GM18858 (cell line): Measurements from ENCODE around the gene LRRC75A.

Experiments
- ATAC-seq: cut with Tn5 transposase; IDR thresholded peaks from one replicate; pipeline ENCODE4 v1.9.1; 2021; ENCODE audit not compliant: unreplicated experiment

The LRRC75A gene

GRCh38 chr17:16473044-16474011 is 18.7 kb downstream of the LRRC75A start:
- no peak for ATAC-seq

- no peak for ATAC-seq
Observed at GRCh38 chr17:16472539-16472938, 19.5 kb downstream of the LRRC75A start.

GRCh38 chr17:16471295-16471694 is 20.7 kb downstream of the LRRC75A start:
- ATAC-seq = no peak

DNA sequence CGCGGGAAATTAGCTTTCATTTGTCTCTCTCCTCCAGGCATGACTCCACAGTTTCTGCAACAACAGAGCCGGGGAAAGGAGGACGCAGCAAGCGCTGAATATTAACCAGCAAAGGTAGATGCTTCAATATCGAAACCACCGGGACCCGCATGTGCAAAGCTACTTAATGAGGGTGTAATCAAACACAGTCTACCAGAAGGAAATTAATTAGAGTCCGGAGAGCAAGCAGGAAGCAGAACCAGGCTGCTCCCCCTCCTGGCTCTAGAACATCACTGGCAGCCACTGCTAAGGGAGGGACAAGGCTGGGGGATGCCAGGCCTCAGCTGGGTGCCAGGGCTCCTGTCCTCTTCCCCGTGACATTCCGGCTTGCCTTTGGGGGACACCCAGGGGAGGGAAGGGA is 21.7 kb downstream of the LRRC75A start:
- ATAC-seq = no peak

GRCh38 chr17:16468428-16468992 is 23.5 kb downstream of the LRRC75A start:
- ATAC-seq = no peak

- ATAC-seq = no peak
Observed at GRCh38 chr17:16467886-16468285, 24.1 kb downstream of the LRRC75A start.

DNA sequence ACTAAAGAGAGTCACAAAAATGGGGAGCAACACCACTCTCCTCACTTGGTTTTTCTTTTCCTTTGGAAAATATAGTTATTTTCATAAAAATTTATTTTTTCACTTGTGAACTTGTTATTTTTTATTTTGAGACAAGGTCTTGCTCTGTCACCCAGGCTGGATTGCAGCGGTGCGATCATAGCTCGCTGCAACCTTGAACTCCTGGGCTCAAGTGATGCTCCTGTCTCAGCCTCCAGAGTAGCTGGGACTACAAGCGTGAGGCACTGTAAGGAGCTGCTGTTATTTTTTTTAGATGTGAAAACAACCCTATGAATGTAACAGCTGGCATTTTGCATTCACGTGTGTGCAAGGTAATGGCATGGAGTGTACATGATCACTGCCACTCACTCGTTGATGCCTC is 24.9 kb downstream of the LRRC75A start:
- ATAC-seq = no peak

DNA sequence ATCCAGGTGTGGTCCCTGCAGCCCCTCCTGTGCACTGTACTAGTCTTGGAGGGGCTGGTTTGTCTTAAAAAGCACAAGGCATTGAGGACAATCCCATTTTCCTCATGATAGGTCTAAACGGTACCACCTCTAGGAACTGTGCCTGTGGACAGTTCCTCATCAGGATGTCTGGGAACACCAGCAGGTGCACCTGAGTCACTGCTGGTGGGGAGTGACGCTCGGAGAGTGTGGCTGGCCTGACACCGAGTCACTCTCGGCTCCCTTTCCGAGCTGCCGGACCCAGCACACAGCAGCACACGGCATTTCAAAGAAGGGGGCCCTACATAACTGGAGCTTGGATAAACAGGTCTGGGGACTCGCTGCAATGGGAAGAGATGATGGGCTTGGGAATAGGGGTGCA is 25.6 kb downstream of the LRRC75A start:
- no peak for ATAC-seq

DNA sequence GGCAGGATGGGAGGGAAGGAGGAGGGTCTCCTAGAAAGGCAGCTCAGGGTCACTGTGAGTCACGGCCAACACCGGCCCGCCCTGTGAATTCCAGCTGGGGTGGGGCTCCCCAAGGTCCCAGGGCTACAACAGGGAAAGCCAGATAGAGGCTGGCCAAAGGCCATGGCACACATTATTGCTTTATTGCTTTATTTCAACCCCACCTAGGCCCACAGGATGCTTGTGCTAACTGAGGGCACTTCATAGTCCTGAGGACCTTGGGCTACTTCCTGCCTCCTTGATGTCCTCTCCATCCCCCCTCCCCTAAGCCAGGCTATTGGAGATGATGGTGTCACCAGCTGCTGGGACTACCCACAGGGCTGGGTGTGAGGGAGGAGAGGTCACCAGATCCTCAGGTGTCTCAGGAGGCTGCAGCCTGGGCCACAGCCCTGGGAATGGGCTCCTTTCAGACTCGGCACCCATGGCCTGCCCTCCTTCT is 26.1 kb downstream of the LRRC75A start:
- ATAC-seq = no peak

DNA sequence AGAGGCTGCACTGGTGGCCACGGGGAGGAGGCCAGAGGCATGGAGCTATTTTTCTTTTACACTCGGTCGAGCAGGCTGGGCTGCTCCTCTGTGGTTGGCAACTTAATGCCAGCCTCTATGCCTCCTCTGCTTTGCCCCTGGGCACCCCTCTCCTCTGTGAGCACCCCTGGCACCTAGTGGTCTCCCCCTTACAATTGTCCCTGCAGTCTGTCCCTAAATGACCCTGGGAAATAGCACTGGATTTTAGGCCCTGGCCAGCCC is 27.0 kb downstream of the LRRC75A start:
- no peak for ATAC-seq

DNA sequence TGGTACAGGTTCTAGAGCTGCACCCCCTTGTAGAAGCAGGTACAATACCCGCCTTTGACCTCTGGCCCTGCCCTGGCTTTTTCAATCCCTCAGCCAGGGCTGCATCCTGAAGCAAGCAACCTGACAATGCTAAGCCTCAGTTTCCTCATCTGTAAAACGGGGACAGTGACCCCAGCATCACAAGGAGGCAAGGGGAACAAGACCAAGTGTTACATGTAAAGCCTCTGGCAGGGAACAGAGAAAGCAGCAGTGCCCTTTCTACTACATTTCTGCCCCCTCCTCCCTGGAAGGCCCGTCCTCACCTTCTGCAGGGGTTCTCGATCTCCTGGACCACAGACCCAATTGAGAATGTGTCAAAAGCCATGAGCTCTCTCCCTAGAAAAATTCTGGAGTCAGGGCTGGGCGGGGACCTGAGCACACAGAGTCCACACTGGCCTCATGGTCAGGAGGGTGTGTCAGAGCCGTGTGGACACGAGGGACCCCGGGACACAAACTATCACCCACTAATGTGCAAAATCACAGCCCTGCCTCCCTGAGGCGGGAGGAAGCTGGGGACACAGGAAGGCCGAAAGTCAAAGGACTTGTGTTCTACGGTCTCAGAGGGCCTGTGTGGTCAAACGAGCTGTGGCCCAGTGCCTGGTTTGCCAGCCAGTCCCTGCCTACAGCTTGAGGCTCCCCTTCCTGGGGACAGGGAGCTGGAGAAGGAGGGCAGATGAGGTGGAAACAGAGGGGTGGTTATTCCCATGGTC is 27.5 kb downstream of the LRRC75A start:
- no peak for ATAC-seq

GRCh38 chr17:16463358-16464302 is 28.4 kb downstream of the LRRC75A start:
- ATAC-seq = no peak

DNA sequence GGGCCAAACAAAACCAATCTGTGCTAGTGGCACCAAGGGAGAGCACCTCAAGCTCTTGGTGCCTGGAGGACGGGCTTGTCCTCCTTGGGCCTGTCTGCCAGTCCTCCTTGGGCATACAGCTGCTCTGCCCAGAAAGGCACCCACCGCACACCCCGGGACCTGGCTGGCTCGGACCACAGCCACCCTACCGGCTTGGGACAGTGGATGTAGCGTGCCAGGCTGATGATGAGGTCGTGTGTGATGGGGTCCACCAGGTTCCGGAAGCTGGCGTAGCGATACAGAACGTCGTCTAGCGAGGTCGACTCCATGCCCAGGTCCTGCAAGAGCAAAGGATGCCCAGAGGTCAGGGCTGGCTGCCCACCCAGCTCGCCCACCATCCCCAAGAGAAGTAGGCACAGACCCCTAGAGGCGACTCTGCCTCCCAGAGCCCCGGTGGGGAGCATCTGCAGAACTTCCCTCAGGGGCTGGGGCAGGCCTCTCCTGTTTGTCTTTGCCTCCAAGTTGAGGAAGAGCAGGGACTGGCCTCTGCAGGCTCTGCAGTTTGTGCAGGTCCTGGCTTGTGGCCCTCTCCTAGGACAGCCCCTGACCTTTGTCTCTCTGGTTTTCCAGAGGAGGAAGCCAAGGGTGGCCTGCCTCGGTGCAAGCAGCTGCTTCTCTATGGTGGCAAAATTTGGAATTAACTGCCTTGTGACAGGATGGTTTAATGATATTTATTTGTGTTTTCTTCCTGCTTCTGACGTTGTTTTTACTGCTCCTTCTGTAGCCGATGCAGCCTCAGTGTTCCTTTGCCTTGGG is 29.7 kb downstream of the LRRC75A start:
- ATAC-seq = no peak

DNA sequence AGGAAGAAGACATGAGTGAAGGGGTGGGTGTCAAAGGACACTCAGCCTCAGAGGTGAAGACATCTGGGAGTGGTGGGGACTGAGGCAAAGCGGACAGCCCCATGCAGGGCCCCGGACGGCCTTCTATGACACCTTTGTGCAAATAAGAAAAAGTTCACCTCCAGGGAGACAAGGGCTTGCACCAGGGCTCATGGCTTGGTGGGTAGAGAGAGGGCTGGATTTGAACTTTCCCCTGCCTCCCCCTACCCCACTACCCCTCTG is 30.5 kb downstream of the LRRC75A start:
- ATAC-seq = no peak

DNA sequence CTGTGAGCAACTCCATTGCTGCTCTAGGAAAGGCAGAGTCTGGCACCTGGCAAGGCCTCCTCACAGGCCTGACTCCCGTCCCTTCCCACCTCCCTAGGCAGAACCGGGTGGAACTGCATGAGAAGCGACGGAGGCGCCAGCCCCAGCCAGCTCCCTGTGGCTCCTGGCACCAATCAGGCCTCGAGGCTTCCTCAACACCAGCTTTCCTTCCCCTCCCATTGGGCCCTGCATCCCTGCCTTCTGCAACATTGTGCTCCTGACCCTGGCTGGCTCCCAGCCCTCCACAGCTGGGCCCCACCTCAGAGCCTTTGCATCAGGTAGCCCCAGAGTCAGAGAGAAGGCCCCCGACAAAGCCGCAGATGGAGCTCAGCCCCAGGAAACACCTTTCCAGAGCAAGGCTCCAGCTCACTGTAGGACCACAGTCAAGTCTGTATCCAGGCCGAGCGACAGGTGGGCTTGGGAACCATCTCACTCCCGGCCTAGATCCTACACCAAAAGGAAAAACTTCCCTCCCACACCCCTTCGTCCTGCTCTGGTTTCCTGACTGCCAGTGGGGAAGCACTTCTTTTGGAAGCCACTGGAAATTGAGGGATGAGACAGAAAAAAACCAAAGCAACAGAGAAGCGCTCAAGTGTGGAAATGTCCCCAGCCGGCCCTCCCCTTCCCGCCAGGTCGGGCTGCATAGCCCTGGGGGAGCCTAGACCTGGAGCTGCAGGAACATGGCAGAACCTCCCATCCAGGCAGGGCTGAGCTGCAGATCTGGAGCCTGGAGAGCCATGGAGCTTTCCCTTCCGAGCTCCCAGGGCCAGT is 31.0 kb downstream of the LRRC75A start:
- no peak for ATAC-seq

DNA sequence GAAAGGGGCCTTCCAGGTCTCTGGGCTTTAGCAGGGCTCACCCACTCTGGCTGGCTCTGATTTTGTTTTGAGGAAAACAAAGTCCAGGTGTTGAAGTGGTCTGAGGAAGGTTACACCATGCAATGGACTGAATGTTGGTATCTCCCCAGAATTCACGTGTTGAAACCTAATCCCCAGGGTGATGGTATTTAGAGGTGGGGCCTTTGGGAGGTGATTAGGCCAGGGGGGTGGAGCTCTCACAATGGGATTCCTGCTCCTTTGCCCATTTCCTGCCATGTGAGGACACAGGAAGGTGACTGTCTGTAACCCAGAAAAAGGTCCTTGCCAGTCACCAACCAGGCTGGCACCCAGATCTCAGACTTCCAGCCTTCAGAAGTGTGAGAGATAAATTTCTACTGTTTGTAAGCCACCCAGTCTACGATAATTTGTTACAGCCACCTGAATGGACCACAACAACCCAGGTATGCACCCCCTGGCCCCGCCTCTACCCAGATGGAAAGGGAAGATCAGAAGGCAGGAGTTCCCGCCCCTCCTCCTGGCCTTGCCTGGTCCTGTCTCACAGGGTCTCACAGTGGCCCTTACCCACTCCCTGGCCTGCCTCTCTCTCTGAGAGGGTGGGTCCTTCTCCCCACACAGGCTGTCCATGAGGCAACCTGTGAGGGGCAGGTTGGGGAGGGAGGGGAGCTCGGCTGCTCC is 32.0 kb downstream of the LRRC75A start:
- ATAC-seq = no peak

DNA sequence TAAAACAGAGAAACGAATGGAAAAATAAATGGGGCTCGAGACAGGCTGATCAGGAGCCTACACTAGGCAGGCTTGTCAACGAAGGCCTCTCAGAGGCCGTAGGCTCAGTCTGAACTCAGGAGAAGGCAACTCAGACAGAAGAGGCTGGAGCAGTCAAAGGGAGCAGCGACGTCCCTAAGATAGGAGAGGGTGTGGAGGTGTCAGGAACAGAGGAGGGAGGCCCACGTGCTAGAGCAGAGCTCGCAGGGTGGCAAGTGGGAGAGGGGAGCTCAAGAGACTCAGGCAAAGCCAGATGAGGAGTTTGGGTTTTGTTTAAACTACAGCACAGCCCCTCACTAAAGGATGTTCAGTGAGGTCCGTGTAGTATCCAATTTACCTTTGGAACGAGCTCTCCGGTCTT is 32.7 kb downstream of the LRRC75A start:
- ATAC-seq = no peak

GRCh38 chr17:16456742-16457316 is 35.2 kb downstream of the LRRC75A start:
- no peak for ATAC-seq
